Fibroblast of lung (primary cell): ENCODE results near the gene TMEM116. TPM values are rescaled to one million over a fixed set of nuclear protein-coding genes. Genes with fewer than 3 reads are reported as not detected.
"Not testable (repeated sequence)": the region's sequence is repeated elsewhere in the genome, so short reads cannot be mapped to it uniquely, and the experiment has no call there.

Source experiments
- DNase-seq, 2 donors: peaks; one replicate each; pipeline versions ENCODE4 v3.0.0 to v3.0.0-alpha.2; 2010; ENCODE audit warnings: low read depth in 2 of 2
- H2AFZ ChIP-seq: 2 replicates; pipeline ENCODE4 v1.5.1; 2012; ENCODE audit warnings: low read length, control low read depth, inconsistent platforms
- H3K27ac ChIP-seq: 2 replicates; pipeline ENCODE4 v1.5.1; 2011; ENCODE audit warnings: low read length, control low read depth; ENCODE audit not compliant: insufficient read depth
- H3K27me3 ChIP-seq: 2 replicates; pipeline ENCODE4 v1.5.1; 2011; ENCODE audit warnings: mild to moderate bottlenecking, low read length; ENCODE audit not compliant: control insufficient read depth, insufficient read depth
- H3K36me3 ChIP-seq: 2 replicates; pipeline ENCODE4 v1.5.1; 2011; ENCODE audit warnings: low read length; ENCODE audit not compliant: control insufficient read depth, insufficient read depth
- H3K4me1 ChIP-seq: 2 replicates; pipeline ENCODE4 v1.5.1; 2011; ENCODE audit warnings: low read length; ENCODE audit not compliant: control insufficient read depth, insufficient read depth; ENCODE audit errors: extremely low read depth
- H3K4me2 ChIP-seq: 2 replicates; pipeline ENCODE4 v1.5.1; 2011; ENCODE audit warnings: low read length, control low read depth; ENCODE audit not compliant: insufficient read depth; ENCODE audit errors: extremely low read depth
- H3K4me3 ChIP-seq, 4 experiments: fragments of 200-600 bp in 1 of 4; sonication (generic) in 1 of 4; replicated peaks in 1 of 4; 2 replicates each; pipeline ENCODE4 v1.5.1; 2011 to 2016; ENCODE audit warnings: low read length in 4 of 4, low read depth in 3 of 4, mild to moderate bottlenecking in 3 of 4, control low read depth in 2 of 4, inconsistent platforms in 1 of 4, mixed read lengths in 1 of 4; ENCODE audit not compliant: insufficient read depth in 1 of 4; ENCODE audit errors: control extremely low read depth in 1 of 4
- H3K79me2 ChIP-seq: 2 replicates; pipeline ENCODE4 v1.5.1; 2012; ENCODE audit warnings: mild to moderate bottlenecking, low read length, inconsistent platforms; ENCODE audit not compliant: control insufficient read depth, insufficient read depth
- H3K9ac ChIP-seq: 2 replicates; pipeline ENCODE4 v1.5.1; 2011; ENCODE audit warnings: mild to moderate bottlenecking, low read length, control low read depth; ENCODE audit not compliant: insufficient read depth
- H3K9me3 ChIP-seq: 2 replicates; pipeline ENCODE4 v1.5.1; 2012; ENCODE audit warnings: low read depth, low read length; ENCODE audit not compliant: control insufficient read depth, insufficient read depth
- H4K20me1 ChIP-seq: 2 replicates; pipeline ENCODE4 v1.5.1; 2011; ENCODE audit warnings: low read length; ENCODE audit not compliant: control insufficient read depth, insufficient read depth; ENCODE audit errors: extremely low read depth
- EZH2 ChIP-seq: IDR thresholded peaks from 2 replicates; pipeline ENCODE4 v1.5.1; 2012; ENCODE audit warnings: low read length, control low read depth, mild to moderate bottlenecking; ENCODE audit errors: missing control alignments
- polyA plus RNA-seq, 2 donors: library from polyadenylated mRNA; depleted of rRNA in 1 of 2; stranded (reverse) in 1 of 2; unstranded in 1 of 2; fragments of >200 nt; gene quantifications; 2 replicates each; pipeline ENCODE4 v1.2.1, GENCODE V29; 2011 to 2012; ENCODE audit warnings: missing spikeins in 1 of 2
- total RNA-seq: library from RNA; depleted of rRNA; stranded (reverse); fragments of >200 nt; gene quantifications from 2 replicates; pipeline ENCODE4 v1.2.1, GENCODE V29; 2014
- TF ChIP-seq, protein P1 (sequence below), 2 donors: IDR thresholded peaks in 1 of 2; conservative IDR thresholded peaks in 1 of 2; 1 replicate in 1 of 2; 2 replicates in 1 of 2; pipeline ENCODE4 v1.5.1; 2011 to 2012; ENCODE audit warnings: low read length in 2 of 2, control low read depth in 1 of 2, inconsistent platforms in 1 of 2, low read depth in 1 of 2, mild to moderate bottlenecking in 1 of 2

The TMEM116 gene
- total and polyA plus RNA-seq, 2 donors (not counting 1 experiment from before 2014, with no cell fraction given), result 7.8 to 21.8 TPM

DNA sequence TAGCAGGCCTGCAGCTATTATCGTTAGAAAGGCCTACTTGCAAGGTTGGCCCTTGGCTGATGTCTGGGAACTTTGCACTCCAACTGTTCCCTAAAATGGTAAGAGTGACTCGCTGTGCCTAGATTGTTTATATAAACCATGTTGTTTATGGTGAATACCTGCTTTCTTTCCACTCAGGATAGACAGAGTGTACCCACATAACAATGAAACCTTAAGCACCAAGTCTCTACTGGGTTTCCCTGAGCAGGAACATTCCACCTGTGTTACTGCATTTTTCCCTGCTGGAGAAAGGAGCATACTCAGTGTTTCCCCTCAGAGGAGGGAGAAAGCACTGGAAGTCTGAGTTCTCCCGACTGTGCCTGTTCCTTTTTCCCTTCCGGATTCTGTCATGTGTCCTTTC lies 33.0 kb upstream of the TMEM116 start:
- no peak overlapping the region for H3K4me3 ChIP-seq
- H3K36me3 ChIP-seq, result peaks cover 17% of the 10 kb centered on the region
- peaks cover 4% of the 10 kb centered on the region for H3K4me1 ChIP-seq
- no peak overlapping the region for H2AFZ ChIP-seq
- H3K9me3 ChIP-seq, result no peaks in the 10 kb centered on the region
- H3K27ac ChIP-seq, result no peak overlapping the region
- no peaks in the 10 kb centered on the region for H3K79me2 ChIP-seq
- no peak overlapping the region for H3K9ac ChIP-seq
- no peaks in the 10 kb centered on the region for H4K20me1 ChIP-seq
- no peaks in the 10 kb centered on the region for H3K27me3 ChIP-seq
- TF ChIP-seq, protein P1, sequence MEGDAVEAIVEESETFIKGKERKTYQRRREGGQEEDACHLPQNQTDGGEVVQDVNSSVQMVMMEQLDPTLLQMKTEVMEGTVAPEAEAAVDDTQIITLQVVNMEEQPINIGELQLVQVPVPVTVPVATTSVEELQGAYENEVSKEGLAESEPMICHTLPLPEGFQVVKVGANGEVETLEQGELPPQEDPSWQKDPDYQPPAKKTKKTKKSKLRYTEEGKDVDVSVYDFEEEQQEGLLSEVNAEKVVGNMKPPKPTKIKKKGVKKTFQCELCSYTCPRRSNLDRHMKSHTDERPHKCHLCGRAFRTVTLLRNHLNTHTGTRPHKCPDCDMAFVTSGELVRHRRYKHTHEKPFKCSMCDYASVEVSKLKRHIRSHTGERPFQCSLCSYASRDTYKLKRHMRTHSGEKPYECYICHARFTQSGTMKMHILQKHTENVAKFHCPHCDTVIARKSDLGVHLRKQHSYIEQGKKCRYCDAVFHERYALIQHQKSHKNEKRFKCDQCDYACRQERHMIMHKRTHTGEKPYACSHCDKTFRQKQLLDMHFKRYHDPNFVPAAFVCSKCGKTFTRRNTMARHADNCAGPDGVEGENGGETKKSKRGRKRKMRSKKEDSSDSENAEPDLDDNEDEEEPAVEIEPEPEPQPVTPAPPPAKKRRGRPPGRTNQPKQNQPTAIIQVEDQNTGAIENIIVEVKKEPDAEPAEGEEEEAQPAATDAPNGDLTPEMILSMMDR (conservative IDR thresholded peaks at IDR 0.05 in 1 of 2, IDR thresholded peaks at IDR 0.05 in 1 of 2; ENCODE audit: low read depth in 1 of 2, low read length in 2 of 2), result no peak
- no peak for TF ChIP-seq EZH2
- H3K4me2 ChIP-seq, result no peak overlapping the region
- no peak for DNase-seq

DNA sequence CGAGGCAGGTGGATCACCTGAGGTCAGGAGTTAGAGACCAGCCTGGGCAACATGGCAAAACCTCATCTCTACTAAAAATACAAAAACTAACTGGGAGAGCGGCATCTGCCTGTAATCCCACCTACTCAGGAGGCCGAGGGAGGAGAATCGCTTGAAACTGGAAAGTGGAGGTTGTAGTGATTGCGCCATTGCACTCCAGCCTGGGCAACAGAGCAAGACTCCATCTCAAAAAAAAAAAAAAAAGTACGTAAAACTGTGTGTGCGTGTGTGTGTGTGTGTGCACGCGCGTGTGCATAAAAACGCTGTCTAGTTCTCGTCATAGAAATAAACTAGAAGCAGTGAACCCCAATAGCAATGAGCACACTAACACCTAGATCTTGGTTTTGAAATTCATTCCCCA lies 23.6 kb upstream of the TMEM116 start:
- H3K4me1 ChIP-seq, H3K4me2 ChIP-seq, H3K27ac ChIP-seq, H3K27me3 ChIP-seq, H3K9ac ChIP-seq, H3K9me3 ChIP-seq, DNase-seq, H4K20me1 ChIP-seq, H3K4me3 ChIP-seq, H2AFZ ChIP-seq, H3K36me3 ChIP-seq, H3K79me2 ChIP-seq: not testable (repeated sequence)

DNA sequence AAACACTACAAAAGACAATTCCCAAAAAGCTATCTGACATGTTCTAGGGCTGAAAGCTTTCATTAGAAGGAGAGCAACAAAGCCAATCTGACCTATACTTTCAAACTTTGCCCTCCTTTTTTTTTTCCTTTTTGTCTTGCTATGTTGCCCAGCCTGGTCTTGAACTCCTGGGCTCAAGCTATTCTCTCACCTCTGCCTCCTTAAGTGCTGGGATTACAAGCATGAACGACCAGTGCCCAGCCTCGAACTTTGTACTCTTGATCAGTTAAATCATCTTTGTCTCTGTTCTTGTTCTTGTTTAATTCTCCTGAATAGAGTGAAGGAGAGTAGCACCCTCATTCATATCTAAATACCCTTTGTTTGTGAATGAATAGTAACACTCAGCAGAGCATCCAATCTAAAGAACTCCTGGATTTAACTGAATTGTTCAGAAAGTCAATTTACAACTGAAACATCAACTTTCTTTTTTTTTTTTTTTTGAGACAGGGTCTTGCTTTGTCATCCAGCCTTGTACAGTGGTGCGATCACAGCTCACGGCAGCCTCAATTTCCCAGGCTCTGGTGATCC lies 22.3 kb upstream of the TMEM116 start:
- H3K9ac ChIP-seq, result no peak overlapping the region
- TF ChIP-seq EZH2, result no peak
- TF ChIP-seq, protein P1 (conservative IDR thresholded peaks at IDR 0.05 in 1 of 2, IDR thresholded peaks at IDR 0.05 in 1 of 2; ENCODE audit: low read depth in 1 of 2, low read length in 2 of 2), result no peak
- H4K20me1 ChIP-seq, result no peaks in the 10 kb centered on the region
- no peaks in the 10 kb centered on the region for H3K27me3 ChIP-seq
- H3K9me3 ChIP-seq, result no peaks in the 10 kb centered on the region
- DNase-seq, result no peak
- H3K4me3 ChIP-seq, result no peak overlapping the region
- H3K79me2 ChIP-seq, result no peaks in the 10 kb centered on the region
- H3K4me2 ChIP-seq, result no peak overlapping the region
- no peak overlapping the region for H3K27ac ChIP-seq
- H2AFZ ChIP-seq, result no peak overlapping the region
- H3K4me1 ChIP-seq, result no peaks in the 10 kb centered on the region
- H3K36me3 ChIP-seq, result peaks cover 14% of the 10 kb centered on the region
